Middle frontal gyrus (tissue), 1 donor: ENCODE data around the gene MRFAP1.
"Not testable (repeated sequence)": the region's sequence is repeated elsewhere in the genome, so short reads cannot be mapped to it uniquely, and the experiment has no call there.

Experiments used
- DNase-seq: peaks from one replicate; pipeline ENCODE4 v3.0.0-alpha.2; 2015; ENCODE audit warnings: low spot score; ENCODE audit errors: extremely low spot score

MRFAP1 gene

DNA sequence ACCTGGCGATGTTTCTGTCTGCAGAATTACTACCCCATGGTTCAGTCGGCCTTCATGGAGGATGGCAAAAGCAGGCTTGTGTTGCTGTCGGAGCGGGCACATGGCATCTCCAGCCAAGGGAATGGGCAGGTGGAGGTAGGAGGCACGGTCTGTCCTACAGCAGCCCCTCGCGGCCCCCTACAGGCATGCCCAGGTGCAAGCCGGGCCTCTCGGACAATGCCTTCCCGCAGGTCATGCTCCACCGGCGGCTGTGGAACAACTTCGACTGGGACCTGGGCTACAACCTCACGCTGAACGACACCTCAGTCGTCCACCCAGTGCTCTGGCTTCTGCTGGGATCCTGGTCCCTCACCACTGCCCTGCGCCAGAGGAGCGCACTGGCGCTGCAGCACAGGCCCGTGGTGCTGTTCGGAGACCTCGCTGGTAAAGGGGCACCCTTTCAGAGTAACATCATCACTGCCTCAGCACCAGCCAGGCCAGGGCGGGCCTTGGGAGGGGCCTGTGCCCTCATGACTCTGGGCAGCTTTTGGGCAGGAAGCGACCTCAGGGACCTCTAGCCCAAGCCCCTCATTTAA lies 29.5 kb upstream of the MRFAP1 start:
- DNase-seq = no peak

DNA sequence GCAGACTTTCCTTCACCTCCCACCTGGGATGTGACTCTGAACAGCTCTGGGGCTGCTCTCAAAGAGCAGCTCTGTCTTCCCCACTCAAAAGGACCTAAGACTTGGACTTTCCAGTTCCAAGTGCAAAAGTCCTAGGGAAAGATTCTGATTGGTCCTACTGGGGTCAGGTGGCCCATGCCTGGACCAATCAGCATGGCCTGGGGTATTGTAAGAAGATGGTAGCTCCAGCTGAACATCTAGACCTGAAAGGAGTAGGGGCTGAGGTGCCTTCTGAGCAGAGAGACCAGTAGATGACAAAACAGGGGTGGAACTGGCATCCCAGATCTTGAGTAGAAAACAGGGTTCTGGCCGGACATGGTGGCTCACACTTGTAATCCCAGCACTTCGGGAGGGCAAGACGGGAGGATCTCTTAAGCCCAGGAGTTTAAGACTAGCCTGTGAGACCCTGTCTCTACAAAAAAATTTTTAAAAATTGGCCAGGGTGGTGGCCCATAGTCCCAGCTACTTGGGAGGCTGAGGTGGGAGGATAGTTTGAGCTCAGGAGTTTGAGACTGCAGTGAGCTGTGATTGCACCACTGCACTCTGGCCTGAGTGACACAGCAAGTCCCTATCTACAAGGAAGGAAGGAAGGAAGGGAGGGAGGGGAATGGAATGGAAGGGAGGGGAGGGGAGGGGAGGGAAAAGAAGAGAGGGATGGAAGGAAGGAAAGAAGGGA lies 27.4 kb upstream of the MRFAP1 start:
- no peak for DNase-seq

DNA sequence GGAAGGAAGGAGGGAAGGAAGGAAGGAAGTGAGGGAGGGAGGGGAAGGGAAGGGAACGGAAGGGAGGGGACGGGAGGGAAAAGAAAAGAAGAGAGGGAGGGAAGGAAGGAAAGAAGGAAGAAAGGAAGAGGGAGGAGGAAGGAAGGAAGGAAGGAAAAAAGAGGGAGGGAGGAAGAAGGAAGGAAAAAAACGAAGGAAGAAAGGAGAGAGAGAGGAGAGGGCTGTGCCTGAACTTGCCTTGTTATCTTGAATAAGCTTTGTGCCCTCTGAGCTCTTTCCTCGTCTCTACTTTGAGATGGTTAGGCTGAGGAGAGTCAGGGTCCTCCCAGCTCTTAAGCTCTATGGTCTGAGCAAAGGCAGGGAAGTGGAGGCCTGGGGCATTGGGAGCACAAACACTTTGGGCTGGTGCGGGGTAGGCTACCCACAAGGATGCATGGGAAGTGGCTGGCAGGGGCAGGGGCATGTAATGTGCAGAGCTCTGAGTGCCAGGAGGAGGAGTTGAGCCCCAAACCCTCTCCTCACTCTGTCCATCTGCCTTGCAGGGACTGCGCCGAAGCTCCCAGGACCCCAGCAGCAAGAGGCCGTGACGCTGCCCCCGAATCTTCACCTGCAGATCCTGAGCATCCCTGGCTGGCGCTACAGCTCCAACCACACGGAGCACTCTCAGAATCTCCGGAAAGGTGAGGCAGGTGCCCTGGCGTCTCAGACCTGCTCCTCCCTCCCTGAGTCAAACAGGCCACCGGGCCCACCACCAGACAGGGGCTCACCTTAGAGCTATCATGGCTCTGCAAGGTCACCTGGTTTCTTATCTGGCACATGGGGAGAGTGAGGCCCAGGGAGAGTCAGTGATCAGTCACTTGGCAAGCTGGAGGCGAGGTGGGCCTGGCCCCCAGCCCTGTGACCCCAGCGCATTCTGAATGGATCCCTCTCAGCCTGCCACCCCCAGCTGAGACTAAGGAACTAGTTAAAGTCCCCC lies 26.5 kb upstream of the MRFAP1 start:
- DNase-seq = no peak

DNA sequence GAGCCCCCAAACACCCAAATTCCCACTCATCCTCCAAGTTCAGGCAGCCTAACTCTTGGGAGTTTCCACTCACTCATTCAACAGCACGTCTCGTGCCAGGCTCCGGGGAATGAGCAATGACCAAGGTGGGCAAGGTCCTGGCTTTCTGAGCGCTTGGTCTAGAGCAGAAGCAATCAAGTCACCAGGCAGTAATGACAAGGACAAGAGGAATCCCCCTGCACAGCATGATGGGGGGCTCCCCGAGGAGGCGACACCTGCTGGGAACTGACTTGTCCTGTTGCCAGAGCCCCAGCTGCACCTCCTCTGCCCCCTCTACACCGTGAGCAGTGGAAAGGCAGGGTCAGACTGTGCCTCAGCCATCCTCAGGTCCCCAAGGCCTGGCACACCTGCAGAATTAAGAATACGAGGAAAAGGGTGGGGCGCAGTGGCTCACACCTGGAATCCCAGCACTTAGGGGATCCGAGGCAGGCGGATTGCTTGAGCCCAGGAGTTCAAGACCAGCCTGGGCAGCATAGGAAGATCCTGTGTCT lies 25.7 kb upstream of the MRFAP1 start:
- DNase-seq = no peak

DNA sequence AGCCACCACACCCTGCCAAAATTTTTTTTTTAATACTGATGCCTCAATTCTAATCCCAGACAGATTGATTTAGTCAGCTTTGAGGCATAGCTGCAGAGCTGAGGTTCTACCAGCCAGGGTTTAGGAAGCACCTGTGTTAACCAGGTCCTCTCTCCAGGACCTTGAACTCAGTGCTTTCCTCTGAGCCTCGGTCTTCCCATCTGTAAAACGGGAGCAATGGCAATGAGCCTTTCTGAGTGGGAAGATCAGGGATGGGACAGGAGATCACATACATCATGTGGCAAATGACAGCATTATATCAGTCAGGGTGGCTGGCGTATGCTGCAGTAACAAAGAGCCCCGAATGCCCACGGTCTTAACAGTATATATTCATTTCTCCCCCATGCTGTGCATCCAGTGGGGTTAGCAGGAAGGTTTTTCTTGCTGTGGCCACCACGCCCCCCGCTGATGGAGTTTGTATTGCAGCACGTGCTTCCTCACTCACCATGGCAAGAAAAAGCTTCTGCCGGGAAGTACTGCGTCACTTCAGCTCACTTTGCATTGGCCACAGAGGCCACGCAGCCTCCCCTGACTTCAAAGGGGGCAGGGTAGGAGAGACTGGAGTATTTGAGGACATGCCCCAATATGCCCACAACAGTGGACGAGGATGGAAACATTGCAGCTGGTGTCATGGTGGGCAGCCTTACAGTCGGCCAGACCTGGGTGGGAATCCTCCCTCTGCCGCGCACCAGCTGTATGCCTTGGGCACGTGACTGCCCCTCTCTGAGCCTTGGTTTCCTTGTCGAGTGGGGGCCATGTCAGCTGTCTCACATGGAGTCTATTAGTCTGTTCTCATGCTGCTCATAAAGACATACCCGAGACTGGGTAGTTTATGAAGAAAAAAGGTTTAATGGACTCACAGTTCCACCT lies 24.1 kb upstream of the MRFAP1 start:
- DNase-seq = no peak

DNA sequence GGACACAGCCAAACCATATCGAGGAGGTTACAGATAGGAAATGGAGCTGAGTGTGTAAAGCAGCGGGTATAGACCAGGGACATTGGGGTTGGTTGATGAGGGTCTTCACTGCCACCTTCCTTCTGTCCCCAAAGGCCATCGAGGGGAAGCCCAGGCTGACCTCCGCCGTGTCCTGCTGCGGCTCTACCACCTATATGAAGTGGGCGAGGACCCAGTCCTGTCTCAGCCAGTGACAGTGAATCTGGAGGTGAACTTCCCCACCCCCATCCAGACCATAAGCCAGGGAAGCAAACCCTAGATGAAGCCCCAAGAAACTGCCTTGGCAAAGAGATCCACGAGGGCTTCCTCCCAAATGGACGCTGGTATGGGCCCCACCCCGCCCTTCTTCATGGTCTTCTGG lies 23.2 kb upstream of the MRFAP1 start:
- DNase-seq = no peak

DNA sequence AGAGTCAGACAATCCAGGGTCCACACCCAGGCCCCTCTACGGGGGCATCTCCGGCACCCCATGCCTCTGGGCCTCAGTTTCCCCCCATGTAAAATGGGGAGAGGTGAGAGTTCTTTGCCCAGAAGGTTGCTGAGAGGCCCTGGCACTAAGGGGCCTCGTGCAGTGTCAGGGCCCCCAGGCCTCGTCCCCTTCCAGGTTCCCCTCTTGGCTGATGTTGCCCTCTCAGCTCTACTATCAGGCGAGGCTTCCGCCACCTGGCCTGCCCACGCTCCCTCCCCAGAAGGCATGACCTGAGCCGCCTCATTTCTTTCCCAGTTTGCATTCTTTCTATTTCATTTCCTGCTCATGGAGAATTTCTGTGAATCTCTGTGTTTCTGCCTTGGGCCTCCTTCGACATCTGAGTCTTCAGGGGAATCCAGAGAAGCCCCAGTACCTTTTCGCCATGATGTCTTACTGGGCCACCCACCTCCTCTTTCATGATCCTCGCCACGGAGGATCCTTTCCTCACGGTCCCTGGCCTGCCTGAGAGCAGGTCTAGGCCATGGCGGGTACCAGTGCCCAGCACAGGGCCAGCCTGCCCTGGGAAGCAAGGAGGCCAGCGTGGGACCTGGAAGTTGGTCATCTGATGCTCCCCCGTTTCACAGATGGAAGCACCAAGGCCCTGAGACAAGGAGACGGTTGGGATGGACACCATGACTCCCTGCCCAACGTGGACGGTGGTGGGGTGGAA lies 21.9 kb upstream of the MRFAP1 start:
- no peak for DNase-seq

DNA sequence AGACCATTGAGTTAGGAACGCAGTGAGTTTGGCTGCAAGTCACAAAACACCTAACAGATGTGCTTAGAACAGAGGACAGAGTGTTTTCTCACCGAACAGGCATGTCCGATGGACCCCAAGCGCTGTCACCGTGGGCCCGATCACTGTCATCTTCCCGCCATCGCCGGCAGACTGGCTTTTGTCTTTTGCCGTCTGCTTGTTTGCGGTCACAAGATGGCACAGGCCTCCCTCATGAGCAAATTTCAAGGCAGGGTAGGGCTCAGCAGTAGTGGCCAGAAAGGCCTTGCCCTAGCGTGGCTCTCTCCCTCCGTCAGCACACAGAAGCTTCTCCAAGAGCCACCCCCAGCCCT lies 21.4 kb upstream of the MRFAP1 start:
- no peak for DNase-seq

DNA sequence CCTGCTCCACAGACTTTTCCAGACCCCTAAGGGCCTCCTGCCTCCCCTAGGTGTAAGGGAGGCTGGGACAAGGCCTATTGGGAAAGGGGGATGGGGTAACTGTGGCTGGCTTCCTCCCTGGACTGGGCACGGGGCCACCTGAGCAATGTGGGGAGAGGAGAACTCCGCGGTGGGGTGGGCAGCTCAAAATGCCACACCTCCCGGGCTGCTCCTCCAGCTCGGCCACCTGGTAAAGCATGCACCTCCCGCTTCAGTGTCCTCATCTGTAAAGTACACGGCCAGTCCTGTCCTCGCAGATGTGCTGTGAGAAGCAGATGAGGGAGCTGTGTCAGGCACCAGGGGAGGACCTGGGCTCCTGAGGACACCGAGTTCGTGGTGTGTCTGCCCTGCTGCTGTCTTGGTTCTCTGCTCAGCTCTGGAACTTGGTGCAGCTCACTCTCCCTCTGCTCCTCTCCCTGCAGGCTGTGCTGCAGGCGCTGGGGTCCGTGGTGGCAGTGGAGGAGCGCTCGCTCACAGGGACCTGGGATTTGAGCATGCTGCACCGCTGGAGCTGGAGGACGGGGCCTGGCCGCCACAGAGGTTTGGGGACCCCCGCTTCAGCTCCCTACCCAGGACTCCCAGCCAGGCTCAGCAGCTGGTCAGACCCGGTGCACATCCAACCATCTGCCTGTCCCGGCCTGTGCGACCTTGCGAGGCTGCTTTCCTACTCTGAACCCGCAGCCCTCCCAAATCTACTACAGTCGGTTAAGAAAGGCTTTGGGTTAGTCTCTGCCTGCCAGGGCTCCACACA lies 20.8 kb upstream of the MRFAP1 start:
- no peak for DNase-seq

DNA sequence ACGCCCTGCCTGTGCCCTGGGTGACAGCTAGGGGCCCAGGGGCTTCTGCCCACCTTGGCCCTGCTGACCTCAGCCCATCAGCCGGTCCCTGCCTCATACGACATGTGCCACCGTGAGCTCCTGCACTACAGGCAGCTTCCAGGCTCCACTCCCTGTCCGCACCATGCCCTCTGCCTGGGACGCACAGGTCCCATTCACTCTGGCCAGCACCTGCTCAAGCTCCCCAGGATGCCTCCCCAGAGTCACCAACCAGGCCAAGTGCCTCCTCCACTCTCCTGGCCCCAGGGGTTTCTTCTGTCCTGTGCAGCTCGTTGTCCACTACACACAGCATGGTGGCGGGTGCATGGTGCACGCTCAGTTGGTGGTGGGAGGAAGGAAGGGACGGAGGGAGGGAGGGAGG lies 20.2 kb upstream of the MRFAP1 start:
- DNase-seq = no peak

DNA sequence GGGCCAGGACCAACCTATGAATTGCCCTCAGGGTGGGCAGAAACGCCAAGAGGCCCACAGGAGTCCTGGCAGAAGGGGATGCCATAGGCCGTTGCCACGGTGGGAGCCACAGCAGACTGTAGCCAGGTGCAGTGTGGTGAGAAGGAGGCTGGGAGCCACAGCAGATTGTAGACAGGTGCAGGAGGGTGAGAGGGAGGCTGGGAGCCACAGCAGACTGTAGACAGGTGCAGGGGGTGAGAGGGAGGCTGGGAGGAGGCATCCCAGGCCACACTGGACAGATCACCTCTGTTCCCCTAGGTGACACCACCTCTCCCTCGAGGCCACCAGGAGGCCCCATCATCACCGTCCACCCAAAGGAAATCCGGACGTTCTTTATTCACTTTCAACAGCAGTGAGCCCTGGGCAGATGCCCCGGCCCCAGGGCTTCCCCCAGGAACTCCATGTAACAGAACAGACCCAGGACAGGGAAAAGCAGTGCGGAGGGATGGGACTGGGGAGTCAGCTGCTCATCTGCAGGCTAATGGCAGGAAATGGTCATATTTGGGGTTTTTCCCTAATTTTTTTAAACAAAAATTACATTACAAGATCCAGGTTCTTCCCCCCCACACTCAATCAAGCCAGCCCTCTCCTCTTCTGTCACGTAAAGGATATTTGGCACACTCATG lies 19.5 kb upstream of the MRFAP1 start:
- DNase-seq = no peak

DNA sequence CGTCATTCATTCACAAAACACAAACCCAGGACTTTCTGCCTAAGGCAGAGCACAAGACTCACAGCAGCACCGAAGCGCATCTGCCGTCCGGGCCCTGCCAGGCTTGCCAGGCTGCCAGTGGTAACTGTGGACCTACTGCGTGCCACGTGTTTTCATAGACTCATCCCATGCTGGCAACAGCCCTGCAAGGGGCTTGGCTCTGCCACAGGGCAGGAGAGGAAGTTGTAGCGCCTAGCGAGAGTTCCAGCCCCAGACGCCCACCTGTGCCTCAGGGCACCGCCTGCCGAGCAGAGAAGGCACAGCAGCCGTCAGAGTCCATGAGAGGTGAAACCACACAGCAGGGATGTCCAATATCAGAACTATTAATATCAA lies 18.9 kb upstream of the MRFAP1 start:
- DNase-seq = no peak

DNA sequence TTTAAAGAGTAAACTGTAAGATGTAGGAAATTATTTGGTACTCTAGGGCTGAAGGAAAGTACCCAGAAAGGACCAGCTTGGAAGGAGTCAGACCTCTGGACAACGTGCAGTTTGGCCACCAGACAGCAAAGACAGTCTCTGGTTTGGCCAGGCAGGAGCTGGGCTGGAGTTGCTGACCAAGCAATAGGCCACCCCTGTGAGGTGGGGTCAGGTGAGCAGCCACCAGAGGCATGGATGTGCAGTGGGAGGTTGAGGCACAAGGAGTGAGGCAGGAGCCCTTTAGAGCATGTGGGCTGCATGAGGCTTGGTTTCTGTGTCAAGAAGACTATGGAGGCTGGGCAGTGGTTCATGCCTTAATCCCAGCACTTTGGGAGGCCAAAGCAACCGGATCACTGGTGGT lies 17.7 kb upstream of the MRFAP1 start:
- DNase-seq = no peak

DNA sequence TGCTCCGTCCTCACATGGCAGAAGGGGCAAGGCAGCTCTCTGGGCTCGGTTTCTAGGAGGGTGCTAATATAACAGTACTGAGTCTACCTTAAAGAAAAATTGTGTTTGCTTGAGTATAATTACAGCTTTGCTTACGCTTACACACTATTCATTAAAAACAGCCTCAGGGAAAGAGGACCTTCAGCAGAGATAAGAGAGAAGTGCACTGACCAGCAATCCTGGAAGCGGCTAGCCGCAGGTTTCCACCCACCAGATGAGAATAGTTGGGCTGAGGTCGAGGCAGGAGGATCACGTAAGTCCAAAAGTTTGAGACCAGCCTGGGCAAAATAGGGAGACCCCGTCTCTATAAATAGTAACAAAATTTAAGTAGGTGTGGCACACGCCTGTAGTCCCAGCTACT lies 15.2 kb upstream of the MRFAP1 start:
- no peak for DNase-seq

DNA sequence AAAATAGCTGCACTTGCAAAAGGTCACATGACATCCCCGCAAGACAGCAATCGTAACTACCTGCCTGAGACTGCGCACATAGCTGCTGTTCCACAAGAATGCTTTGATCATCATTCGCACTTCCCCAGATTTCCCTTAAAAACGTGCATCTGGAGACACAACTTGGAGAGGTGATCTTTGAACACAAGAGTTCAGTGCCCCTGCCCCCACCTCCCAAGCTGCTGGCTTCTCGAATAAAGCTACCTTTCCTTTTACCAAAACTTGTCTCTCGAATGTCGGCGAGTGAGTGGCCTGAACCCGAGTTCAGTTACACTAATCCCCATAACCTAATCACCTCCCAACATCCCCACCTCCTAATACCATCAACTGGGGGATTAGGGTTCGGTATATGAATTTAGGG lies 14.4 kb upstream of the MRFAP1 start:
- DNase-seq = no peak

DNA sequence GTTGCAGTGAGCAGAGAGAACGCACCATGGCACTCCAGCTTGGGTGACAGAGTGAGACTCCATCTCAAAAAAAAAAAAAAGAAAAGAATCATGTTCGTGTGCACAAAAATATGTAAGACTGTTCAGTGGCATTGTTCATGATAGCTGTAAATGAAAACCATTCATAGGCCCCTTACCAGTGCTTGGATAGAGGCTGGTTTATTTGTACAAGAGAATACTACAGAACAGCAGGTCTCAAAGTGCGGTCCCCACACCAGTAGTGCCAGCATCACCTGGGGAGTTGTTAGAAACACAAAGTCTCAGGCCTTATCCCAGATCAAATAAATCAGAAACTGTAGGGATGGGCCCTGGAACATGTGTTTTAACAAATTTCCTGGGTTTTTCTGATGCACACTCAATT lies 12.7 kb upstream of the MRFAP1 start:
- no peak for DNase-seq

DNA sequence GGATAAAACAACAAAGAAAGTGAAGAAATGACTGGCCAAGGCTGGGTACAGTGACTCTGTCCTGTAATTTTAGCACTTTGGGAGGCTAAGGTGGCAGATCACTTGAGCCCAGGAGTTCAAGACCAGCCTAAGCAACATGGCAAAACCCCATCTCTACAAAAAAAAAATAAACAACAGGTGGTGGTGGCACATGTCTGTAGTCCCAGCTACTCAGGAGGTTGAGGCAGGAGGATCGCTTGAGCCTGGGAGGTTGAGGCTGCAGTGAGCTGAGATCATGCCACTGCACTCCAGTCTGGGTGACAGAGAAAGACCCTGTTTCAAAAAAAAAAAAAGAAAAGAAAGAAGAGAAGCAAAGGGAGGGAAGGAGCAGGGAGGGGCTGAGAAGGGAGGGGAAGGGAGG lies 12.0 kb upstream of the MRFAP1 start:
- not testable (repeated sequence) for DNase-seq

DNA sequence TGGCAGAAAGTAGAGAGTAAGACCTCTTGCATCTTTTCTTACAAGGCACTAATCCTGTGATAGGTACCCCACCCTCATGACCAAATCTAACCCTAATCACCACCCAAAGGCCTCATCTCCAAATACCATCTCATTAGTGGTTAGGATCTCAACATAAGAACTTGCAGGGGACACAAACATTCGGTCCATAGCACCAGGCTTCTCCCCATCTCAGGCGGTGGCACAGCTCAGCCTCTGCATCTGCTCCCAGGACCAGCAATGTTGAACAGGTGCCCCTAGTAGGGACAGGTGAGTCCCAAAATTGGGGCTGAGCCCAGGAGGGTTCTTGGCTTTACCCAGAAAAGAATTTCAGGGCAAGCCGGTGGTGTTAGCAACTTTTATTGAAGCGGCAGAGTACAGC lies 8.4 kb upstream of the MRFAP1 start:
- no peak for DNase-seq
